IMR-90 (cell line): ENCODE measurements around the gene PRKCA. TPM values are rescaled to one million over a fixed set of nuclear protein-coding genes. Genes with fewer than 3 reads are reported as not detected.
A peak's percentile ranks its signal among the peaks of the same experiment; 100 is the strongest.

Source experiments
- ATAC-seq: fragments of 200-7000 bp; cut with Tn5 transposase; 2 replicates; pipeline ENCODE4 v1.9.1; 2020; ENCODE audit warnings: low read depth, mild to moderate bottlenecking, moderate library complexity
- BruUV-seq: library from RNA; stranded (reverse); fragments of 400-500 nt; replicated peaks from 2 replicates; lab custom pipeline; 2021; lab: Mats Ljungman, UMichigan
- CTCF ChIA-PET: fragments of 300-600 bp; formaldehyde crosslinking; extraction: SDS; loops from one replicate; lab custom pipeline; 2021; ENCODE audit warnings: antibody characterized with exemption; lab: Yijun Ruan, JAX
- POLR2A ChIA-PET: fragments of 300-600 bp; sonication (Branson Sonifier 250); formaldehyde crosslinking; loops from one replicate; lab custom pipeline; 2022; ENCODE audit warnings: antibody characterized with exemption; ENCODE audit not compliant: unreplicated experiment; lab: Charles Lee
- DNase-seq: peaks from one replicate; pipeline ENCODE4 v3.0.0; 2013
- H2AFZ ChIP-seq: replicated peaks from 2 replicates; pipeline ENCODE3; 2013; ENCODE audit warnings: low read length, mild to moderate bottlenecking; ENCODE audit not compliant: poor library complexity
- H2AK5ac ChIP-seq: 2 replicates; pipeline ENCODE4 v1.6.1; 2013; ENCODE audit warnings: low read depth, low read length, inconsistent platforms
- H2AK9ac ChIP-seq: replicated peaks from 2 replicates; pipeline ENCODE3; 2013; ENCODE audit warnings: mild to moderate bottlenecking, low read depth, low read length, moderate library complexity; ENCODE audit not compliant: poor library complexity
- H2BK120ac ChIP-seq: 2 replicates; pipeline ENCODE4 v1.6.1; 2013; ENCODE audit warnings: low read depth, low read length, inconsistent platforms
- H2BK15ac ChIP-seq: 3 replicates; pipeline ENCODE4 v1.6.1; 2013; ENCODE audit warnings: low read depth, low read length, inconsistent platforms
- H2BK20ac ChIP-seq: 2 replicates; pipeline ENCODE4 v1.6.1; 2013; ENCODE audit warnings: low read depth, mild to moderate bottlenecking, inconsistent platforms, low read length, moderate library complexity
- H2BK5ac ChIP-seq: 2 replicates; pipeline ENCODE4 v1.6.1; 2013; ENCODE audit warnings: mild to moderate bottlenecking, low read depth, low read length, inconsistent platforms; ENCODE audit not compliant: poor library complexity, severe bottlenecking
- H3K14ac ChIP-seq: replicated peaks from 2 replicates; pipeline ENCODE4 v1.6.1; 2013; ENCODE audit warnings: low read depth, low read length, inconsistent platforms
- H3K18ac ChIP-seq: 2 replicates; pipeline ENCODE4 v1.6.1; 2013; ENCODE audit warnings: low read depth, low read length, control low read depth
- H3K23ac ChIP-seq: 2 replicates; pipeline ENCODE4 v1.6.1; 2013; ENCODE audit warnings: low read depth, low read length, inconsistent platforms
- H3K27ac ChIP-seq: 2 replicates; pipeline ENCODE4 v1.5.1; 2013; ENCODE audit warnings: mild to moderate bottlenecking, control low read depth, low read length; ENCODE audit not compliant: insufficient read depth
- H3K27me3 ChIP-seq: 2 replicates; pipeline ENCODE4 v1.6.1; 2013; ENCODE audit warnings: low read length; ENCODE audit not compliant: control insufficient read depth, insufficient read depth
- H3K36me3 ChIP-seq: 2 replicates; pipeline ENCODE4 v1.6.1; 2013; ENCODE audit warnings: low read length, mixed read lengths; ENCODE audit not compliant: control insufficient read depth, insufficient read depth
- H3K4ac ChIP-seq: 2 replicates; pipeline ENCODE4 v1.6.1; 2013; ENCODE audit warnings: low read depth, low read length, inconsistent platforms
- H3K4me1 ChIP-seq: 2 replicates; pipeline ENCODE4 v1.6.1; 2013; ENCODE audit warnings: low read length, mixed read lengths; ENCODE audit not compliant: control insufficient read depth, insufficient read depth
- H3K4me2 ChIP-seq: 2 replicates; pipeline ENCODE4 v1.6.1; 2013; ENCODE audit warnings: low read depth, mild to moderate bottlenecking, control low read depth, low read length, moderate library complexity
- H3K4me3 ChIP-seq: 2 replicates; pipeline ENCODE4 v1.5.1; 2013; ENCODE audit warnings: low read depth, mild to moderate bottlenecking, control low read depth, low read length, moderate library complexity; ENCODE audit not compliant: insufficient read depth
- H3K56ac ChIP-seq: 2 replicates; pipeline ENCODE4 v1.6.1; 2013; ENCODE audit warnings: low read length, inconsistent platforms; ENCODE audit not compliant: insufficient read depth; ENCODE audit errors: extremely low read depth
- H3K79me1 ChIP-seq, 2 experiments: 2 replicates each; pipeline ENCODE4 v1.6.1; 2013; ENCODE audit warnings: low read length in 2 of 2, inconsistent platforms in 1 of 2, low read depth in 1 of 2
- H3K9ac ChIP-seq: 2 replicates; pipeline ENCODE4 v1.6.1; 2013; ENCODE audit warnings: low read depth, low read length, control low read depth
- H3K9me1 ChIP-seq: 2 replicates; pipeline ENCODE4 v1.6.1; 2013; ENCODE audit warnings: low read length, inconsistent platforms; ENCODE audit not compliant: insufficient read depth
- H3K9me3 ChIP-seq: 2 replicates; pipeline ENCODE4 v1.6.1; 2013; ENCODE audit warnings: low read length; ENCODE audit not compliant: control insufficient read depth, insufficient read depth
- H4K20me1 ChIP-seq: 2 replicates; pipeline ENCODE4 v1.6.1; 2013; ENCODE audit warnings: low read length, inconsistent platforms; ENCODE audit not compliant: insufficient read depth
- H4K5ac ChIP-seq: 2 replicates; pipeline ENCODE4 v1.6.1; 2013; ENCODE audit warnings: mild to moderate bottlenecking, low read depth, low read length, control low read depth
- H4K8ac ChIP-seq, 2 experiments: 2 replicates each; pipeline ENCODE4 v1.6.1; 2013; ENCODE audit warnings: low read depth in 2 of 2, low read length in 2 of 2, control low read depth in 1 of 2, inconsistent platforms in 1 of 2
- H4K91ac ChIP-seq: 2 replicates; pipeline ENCODE4 v1.6.1; 2013; ENCODE audit warnings: low read depth, low read length, inconsistent platforms; ENCODE audit not compliant: insufficient read depth
- POLR2A ChIP-seq: IDR thresholded peaks from 2 replicates; pipeline ENCODE4 v1.6.1; 2012; ENCODE audit warnings: mild to moderate bottlenecking, low read depth, low read length
- RAD21 ChIP-seq: IDR thresholded peaks from 2 replicates; pipeline ENCODE4 v1.6.1; 2012; ENCODE audit warnings: low read length, improper control_type of control experiment
- RFX5 ChIP-seq: IDR thresholded peaks from 2 replicates; pipeline ENCODE4 v1.8.0; 2012; ENCODE audit warnings: low read depth, mild to moderate bottlenecking, low read length, moderate library complexity
- SMC3 ChIP-seq: fragments of 150-350 bp; IDR thresholded peaks from 2 replicates; pipeline ENCODE4 v1.6.1; 2016; ENCODE audit warnings: low read depth, mild to moderate bottlenecking, antibody characterized with exemption, low read length, moderate library complexity
- WGBS, 2 experiments: methylation state at CpG; one replicate each; pipeline versions ENCODE4 v1.1.5 to v1.1.7; 2013; ENCODE audit warnings: missing lambda C conversion rate in 2 of 2; ENCODE audit not compliant: insufficient read length in 1 of 2; ENCODE audit errors: extremely low coverage in 2 of 2; 5-methylcytosine and 5-hydroxymethylcytosine counted together
- dilution Hi-C: fragments of 300-500 bp; cut with HindIII; formaldehyde crosslinking; loops from one replicate; pipeline ENCODE4 v1.14.3; 2018; ENCODE audit warnings: low sequenced_read_pairs; ENCODE audit not compliant: unreplicated experiment
- in situ Hi-C: fragments of 300-500 bp; cut with MboI; formaldehyde crosslinking; loops from 3 replicates; pipeline ENCODE4 v1.14.3; 2019; ENCODE audit warnings: low sequenced_read_pairs, inconsistent platforms, mixed read lengths
- intact Hi-C: fragments of 100-400 bp; cut with micrococcal nuclease; formaldehyde crosslinking; loops from 2 replicates; pipeline ENCODE4 v1.10.0; 2022
- polyA plus RNA-seq, 3 experiments: library from polyadenylated mRNA; depleted of rRNA; stranded (reverse); fragments of >200 nt; gene quantifications; 2 replicates each; pipeline ENCODE4 v1.2.3, GENCODE V29; 2012; ENCODE audit warnings: low replicate concordance in 1 of 3
- total RNA-seq: library from RNA; depleted of rRNA; stranded (reverse); fragments of >200 nt; gene quantifications from 2 replicates; pipeline ENCODE4 v1.2.3, GENCODE V29; 2012
- TF ChIP-seq, protein P1 (sequence below): conservative IDR thresholded peaks from 2 replicates; pipeline ENCODE4 v1.5.1; 2012; ENCODE audit warnings: mild to moderate bottlenecking, low read depth, low read length, improper control_type of control experiment

PRKCA gene
- total and polyA plus RNA-seq, 2 of the 4 experiments (the other 2 are of a cell fraction) = 31.0 to 46.0 TPM

DNA sequence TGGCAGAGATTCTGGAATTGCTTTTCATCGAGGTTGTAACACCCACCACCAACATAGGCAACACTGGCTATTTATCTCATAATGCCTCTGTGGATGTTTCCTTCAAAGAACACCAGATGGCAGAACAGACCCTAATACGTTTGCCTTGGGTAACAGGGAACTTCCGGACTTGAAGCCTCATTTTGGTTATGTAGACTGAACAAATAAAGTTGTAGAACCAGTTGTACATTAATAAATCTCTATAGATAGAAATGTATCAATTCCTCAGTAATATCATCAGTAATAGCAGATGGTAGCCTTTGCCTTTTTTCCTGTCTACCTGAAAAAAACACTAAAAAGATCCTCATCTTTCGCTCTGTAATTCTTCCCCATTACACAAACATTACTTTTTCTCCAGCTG, 47.3 kb upstream of the PRKCA start:
- CTCF ChIA-PET = no interaction called here
- no peak overlapping the region for H4K91ac ChIP-seq
- no peak overlapping the region for H2BK20ac ChIP-seq
- TF ChIP-seq SMC3 = peak; percentile 99
- peak; percentile 43; the same call in 1 of the 2 replicates for TF ChIP-seq POLR2A
- no peak for TF ChIP-seq RFX5
- TF ChIP-seq RAD21 = peak; percentile 94
- TF ChIP-seq, protein P1, sequence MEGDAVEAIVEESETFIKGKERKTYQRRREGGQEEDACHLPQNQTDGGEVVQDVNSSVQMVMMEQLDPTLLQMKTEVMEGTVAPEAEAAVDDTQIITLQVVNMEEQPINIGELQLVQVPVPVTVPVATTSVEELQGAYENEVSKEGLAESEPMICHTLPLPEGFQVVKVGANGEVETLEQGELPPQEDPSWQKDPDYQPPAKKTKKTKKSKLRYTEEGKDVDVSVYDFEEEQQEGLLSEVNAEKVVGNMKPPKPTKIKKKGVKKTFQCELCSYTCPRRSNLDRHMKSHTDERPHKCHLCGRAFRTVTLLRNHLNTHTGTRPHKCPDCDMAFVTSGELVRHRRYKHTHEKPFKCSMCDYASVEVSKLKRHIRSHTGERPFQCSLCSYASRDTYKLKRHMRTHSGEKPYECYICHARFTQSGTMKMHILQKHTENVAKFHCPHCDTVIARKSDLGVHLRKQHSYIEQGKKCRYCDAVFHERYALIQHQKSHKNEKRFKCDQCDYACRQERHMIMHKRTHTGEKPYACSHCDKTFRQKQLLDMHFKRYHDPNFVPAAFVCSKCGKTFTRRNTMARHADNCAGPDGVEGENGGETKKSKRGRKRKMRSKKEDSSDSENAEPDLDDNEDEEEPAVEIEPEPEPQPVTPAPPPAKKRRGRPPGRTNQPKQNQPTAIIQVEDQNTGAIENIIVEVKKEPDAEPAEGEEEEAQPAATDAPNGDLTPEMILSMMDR = peak; percentile 90
- intact Hi-C loops = loop anchor here (1.0 to 5.0 kb wide), 4 partner anchors 47 to 419 kb away; partner anchors contain the start of gene PRKCA
- no peak overlapping the region for H3K23ac ChIP-seq
- H3K79me1 ChIP-seq = no peaks in the 10 kb centered on the region
- H3K4me3 ChIP-seq = no peak overlapping the region
- no CpG with 5 or more reads among the region's 4 CpGs for WGBS, 2 experiments
- no peak overlapping the region for H2AFZ ChIP-seq
- dilution Hi-C loops = no loop called here
- H3K9me3 ChIP-seq = no peaks in the 10 kb centered on the region
- no peak overlapping the region for H2BK15ac ChIP-seq
- H3K9me1 ChIP-seq = no peaks in the 10 kb centered on the region
- no peaks in the 10 kb centered on the region for H4K20me1 ChIP-seq
- in situ Hi-C loops = loop anchor here (5.0 kb wide), 1 partner anchor 422 kb away; no protein-coding TSS in a partner anchor
- H2AK9ac ChIP-seq = no peak overlapping the region
- no peak overlapping the region; a peak in 1 of 4 replicates for H4K8ac ChIP-seq
- no peak overlapping the region for H3K14ac ChIP-seq
- H3K9ac ChIP-seq = no peak overlapping the region
- BruUV-seq = no TSS peak
- H3K36me3 ChIP-seq = no peaks in the 10 kb centered on the region
- DNase-seq (peak; percentile 83), ATAC-seq (peak; percentile 94)
- H3K4me2 ChIP-seq = no peak overlapping the region
- H3K4me1 ChIP-seq = no peaks in the 10 kb centered on the region
- H2BK5ac ChIP-seq = no peak overlapping the region
- no peak overlapping the region for H2BK120ac ChIP-seq
- H4K5ac ChIP-seq = no peak overlapping the region
- no peak overlapping the region for H3K18ac ChIP-seq
- H2AK5ac ChIP-seq = no peak overlapping the region
- H3K27me3 ChIP-seq = no peaks in the 10 kb centered on the region
- H3K56ac ChIP-seq = no peak overlapping the region
- no peak overlapping the region for H3K4ac ChIP-seq
- H3K27ac ChIP-seq = no peak overlapping the region
- POLR2A ChIA-PET = no interaction called here
